RKO (cell line): ENCODE results near the gene PRKN.
"Not testable (repeated sequence)": the region's sequence is repeated elsewhere in the genome, so short reads cannot be mapped to it uniquely, and the experiment has no call there.

Source experiments
- DNase-seq: peaks from one replicate; pipeline ENCODE4 v3.0.0-alpha.2; 2016; ENCODE audit warnings: low spot score

Gene PRKN

DNA sequence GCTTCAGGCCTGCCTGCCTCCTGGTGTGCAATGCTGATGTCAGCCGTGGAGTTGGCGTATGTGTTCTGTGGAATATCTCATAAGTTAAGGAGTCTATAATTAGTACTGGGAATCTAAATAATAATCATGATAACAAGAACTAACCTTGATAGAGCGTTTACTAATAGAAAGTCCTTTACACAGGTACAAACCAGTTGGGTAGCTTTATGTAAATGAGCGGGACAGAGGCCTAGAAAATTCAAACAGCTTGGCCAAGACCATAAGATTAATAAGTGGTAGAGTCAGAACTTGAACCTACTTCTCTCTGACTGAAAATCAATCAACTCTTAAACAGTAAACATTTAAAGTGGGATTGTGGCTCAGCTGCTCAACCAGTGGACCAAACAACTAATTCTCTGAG is 882.8 kb downstream of the PRKN start:
- no peak for DNase-seq

GRCh38 chr6:161843066-161843465 is 884.5 kb downstream of the PRKN start:
- DNase-seq = no peak

- DNase-seq = no peak
These were observed 887.2 kb downstream of the PRKN start for GRCh38 chr6:161840380-161840779.

DNA sequence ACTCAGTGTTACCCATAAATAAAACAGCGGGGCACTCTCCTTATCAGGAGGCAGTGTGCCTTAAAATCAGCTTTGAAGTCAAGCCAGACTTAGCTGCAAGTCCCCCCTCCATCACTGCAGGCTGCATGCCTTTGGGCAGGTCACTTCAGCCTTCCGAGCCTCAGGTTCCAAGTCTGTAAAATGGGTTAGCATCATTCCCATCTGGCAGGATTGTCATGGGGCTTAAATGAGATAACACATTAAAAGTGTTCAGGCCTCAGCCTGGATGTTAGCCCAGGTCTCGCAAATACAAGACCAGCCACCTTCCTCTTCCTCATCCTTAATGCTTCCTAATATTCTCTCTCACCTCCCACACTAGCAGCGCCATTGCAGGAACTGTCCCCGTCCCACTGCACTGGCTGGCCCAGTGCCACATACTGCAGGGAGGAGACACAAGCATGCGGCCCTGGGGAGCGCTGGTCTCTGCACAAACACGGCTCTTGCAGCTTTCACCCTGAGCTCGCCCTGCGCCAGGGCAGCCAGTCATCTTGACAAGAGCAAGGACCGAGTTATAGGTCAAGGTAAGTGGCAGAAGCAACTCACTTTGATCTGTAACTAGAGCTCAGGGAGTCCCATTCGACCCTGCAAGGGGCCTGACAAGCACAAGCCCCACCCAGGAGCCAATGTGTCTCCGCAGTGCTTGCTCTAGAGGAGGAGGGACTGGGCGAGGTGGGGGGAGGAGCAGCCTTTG is 889.1 kb downstream of the PRKN start:
- DNase-seq = no peak

DNA sequence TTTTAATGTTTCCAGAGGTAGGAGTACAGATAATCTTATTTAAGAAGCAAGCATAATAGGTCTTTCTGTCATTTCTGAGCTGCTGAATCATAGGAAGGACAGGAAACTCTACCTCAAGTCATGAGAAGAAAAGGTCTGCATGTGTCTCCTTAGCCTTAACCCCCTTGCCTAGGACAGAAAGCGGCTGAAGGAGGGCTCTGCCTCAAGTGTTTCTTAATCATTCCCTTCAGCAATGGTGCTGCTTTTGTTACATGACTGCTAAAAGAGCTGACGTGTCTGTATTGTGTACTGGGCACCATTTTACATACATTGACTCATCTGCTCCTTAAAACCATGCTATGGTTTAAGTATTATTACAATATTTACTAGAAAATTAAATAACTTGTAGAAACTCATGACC is 889.7 kb downstream of the PRKN start:
- no peak for DNase-seq

GRCh38 chr6:161837449-161837735 is 890.2 kb downstream of the PRKN start:
- no peak for DNase-seq

GRCh38 chr6:161836643-161837448 is 890.7 kb downstream of the PRKN start:
- DNase-seq = no peak

DNA sequence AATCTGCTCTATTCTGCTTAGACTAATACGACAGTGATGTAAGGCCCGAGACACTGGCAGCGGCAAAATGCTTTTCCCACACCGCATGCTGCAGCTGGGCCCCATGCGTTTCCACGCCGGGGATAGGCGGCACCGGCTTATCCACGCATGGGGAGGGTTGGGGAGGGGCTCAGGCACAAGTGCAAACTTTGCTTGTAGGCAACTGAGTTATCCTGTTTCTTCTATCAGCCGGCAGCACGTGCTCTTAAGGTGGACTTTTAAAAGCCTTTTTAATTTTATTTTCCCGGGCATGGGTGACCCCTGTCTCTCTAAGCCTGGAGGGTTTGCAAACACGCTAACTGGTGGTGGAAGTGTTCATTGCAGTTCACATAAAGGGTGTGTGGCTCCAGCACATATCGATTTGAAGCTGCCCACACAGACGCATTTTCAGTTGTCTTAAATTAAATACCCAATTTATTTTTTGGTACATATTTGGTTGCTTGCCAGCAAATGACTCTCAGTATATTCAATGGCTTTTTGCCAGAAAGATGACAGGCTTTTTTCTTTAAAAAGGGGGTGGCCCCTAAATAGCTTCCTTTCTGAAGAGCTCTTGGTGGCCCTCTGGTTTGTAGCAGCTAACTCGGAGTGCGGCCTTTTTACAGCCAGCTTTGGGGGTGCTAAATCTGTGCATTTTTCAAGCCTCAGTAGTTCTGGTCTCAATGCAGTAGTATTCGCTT is 891.9 kb downstream of the PRKN start:
- DNase-seq = no peak

- DNase-seq = no peak
These were observed 893.1 kb downstream of the PRKN start for GRCh38 chr6:161834426-161834825.

- no peak for DNase-seq
These were observed 894.3 kb downstream of the PRKN start for GRCh38 chr6:161833099-161833860.

DNA sequence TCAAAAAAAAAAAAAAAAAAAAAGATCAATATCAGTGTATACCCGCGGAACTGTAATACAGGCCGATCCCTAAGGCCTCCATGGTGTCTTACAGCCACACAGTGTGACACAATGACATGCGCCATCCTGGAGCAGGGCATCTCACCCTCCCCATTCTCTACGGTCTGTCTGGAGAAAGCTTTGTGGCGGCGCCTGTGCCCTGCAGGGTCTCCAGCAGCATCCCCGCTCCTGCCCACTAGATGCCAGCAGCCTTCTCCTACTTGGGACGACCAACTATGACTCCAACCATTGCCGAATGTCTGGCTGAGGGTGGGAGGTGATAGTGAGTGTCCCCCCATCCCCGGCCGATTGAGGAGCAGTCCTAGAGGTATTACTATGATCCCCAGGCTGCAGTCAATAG is 894.9 kb downstream of the PRKN start:
- no peak for DNase-seq

DNA sequence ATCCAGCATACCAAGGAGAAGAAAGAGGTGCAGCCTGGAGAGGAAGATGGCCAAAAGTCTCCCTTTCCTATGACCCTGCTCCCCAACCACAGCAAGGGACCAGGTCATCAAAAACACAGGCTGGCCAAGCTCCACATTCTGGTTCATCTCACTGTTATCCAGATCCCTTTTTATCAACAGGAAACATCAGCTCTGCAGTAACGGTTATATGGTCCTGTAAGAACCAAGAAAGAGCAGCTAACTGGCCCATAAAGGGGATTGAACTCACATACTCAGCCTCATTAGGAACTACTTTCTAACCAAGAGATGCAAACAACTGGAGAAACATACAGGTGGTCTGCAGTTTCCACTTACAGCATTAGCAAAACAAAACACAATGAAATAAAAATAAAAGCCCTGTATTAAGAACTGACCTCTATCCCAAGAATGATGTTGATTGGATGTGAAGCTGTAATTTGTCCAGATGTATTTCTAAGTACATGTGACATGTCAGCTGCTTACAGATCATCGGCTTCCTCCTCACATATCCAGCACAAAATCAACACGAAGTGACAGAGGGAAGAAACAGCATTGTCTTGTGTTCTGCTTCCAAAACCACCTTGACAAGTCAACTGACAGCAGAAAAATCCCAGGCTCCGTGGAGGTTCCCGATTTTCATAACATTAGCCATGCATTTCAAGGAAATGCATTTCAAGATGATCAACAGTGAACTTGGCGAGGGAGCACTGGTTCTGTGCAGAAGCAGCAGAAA is 896.5 kb downstream of the PRKN start:
- DNase-seq = no peak

DNA sequence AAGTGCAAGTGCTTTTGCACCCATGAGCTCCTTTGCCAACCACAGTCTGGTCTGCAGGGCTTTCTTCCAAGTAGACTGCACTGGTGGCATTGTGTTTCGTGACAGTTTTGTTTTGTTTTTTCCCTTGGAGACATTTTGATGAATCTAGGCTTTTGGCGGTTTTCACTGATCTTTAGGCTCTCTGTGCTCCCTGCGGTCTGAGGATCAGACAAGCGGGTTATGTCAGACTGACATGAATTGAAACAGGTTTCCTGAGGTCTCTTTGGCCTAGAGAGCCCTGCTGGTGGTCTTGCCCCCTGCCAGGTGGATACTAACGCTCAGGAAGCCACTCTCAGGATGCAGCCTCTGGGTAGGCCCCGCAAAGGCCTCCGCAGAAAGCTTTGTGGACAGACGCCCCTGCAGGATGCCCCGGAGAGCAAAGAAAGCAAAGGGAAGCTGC is 898.3 kb downstream of the PRKN start:
- no peak for DNase-seq

DNA sequence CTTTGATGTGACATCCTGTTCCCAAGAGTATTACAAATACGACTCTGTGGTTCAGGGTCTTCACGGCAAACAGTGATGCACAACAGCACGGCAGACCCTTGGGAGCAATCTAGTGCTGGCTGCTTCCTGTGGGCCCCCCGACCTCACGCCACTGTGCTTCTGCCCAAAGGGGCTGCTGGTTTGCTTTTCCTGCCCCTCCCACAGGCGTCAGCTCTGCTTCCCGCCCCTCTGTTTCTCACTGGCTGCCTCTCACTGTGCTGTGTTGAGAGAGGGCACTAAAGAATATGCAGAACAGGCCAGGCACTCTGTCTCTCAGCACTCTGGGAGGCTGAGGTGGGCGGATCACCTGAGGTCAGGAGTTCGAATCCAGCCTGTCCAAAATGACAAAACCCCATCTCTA is 899.2 kb downstream of the PRKN start:
- DNase-seq = no peak

GRCh38 chr6:161826512-161826911 is 901.1 kb downstream of the PRKN start:
- DNase-seq = no peak

- DNase-seq = not testable (repeated sequence)
These were observed 905.4 kb downstream of the PRKN start for GRCh38 chr6:161822204-161822603.

- no peak for DNase-seq
These were observed 909.7 kb downstream of the PRKN start for GRCh38 chr6:161817881-161818280.

DNA sequence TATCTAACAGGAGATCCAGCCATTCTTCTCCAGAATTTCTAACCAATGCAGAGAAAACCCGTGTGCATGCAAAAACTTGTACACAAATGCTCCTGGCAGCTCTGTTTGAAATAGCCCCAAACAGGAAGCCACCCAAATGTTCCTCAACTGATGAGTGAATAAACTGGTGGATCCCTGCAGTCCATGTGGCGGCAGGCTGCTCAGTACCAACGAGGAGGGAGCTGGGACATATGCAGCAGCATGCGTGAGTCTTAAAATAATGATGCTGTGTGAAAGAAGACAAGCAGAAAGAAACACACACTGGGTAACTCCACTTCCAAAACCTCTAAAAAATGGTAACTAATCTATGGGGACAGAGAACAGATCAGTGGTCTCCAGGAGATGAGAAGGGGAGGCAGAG is 911.6 kb downstream of the PRKN start:
- no peak for DNase-seq

- DNase-seq = no peak
These were observed 914.4 kb downstream of the PRKN start for GRCh38 chr6:161813156-161813555.

- DNase-seq = no peak
These were observed 917.6 kb downstream of the PRKN start for GRCh38 chr6:161809971-161810370.

DNA sequence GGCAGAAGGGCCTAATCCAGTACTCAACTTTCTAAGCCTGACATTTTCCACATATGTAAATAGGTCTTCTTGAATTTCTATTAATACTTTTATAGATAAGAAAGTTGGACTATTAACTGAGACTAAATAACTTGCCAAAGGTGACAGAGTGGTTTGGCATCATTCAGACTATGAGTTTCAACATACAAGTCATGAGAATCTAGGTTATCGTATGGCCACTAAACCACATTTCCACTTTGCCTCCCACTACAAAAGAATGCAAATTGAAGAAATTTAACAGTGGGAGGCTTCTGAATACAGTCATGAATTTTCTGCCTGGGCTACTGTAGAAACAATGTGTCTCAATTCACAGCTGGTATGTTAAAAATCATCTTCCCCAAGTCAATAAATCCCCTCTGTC is 922.7 kb downstream of the PRKN start:
- DNase-seq = no peak

DNA sequence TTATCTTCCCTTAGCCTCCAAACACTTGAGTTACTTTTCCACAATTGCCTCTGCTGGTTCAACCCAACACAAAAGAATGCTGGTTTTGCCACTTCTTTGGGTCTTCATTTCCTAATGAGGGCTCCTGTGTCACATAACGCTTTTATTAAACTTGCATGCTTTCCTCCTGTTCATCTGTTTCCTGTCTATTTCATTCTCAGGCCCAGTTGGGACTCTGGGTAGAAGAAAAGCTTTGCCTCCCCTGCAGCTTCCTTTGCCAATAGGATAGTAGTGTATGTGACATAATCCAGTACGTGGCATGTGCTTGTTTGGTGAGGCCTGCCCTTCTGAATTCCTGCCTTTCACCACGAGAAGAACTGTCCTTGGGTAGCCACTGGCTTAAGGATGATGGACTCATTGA is 924.4 kb downstream of the PRKN start:
- no peak for DNase-seq
